Heart left ventricle (tissue), 13 donors: ENCODE data around the gene ARHGDIB.

Experiments
- POLR2A ChIP-seq, 2 donors: fragments of 450-650 bp; IDR thresholded peaks; one replicate each; pipeline ENCODE4 v1.6.1; 2017; ENCODE audit warnings: antibody characterized with exemption in 2 of 2, mild to moderate bottlenecking in 2 of 2, moderate library complexity in 2 of 2
- TF ChIP-seq, protein P1 (sequence below), 12 donors: fragments of 200-600 bp; sonication (generic) in 4 of 12; IDR thresholded peaks; one replicate each; pipeline versions ENCODE4 v1.5.0 to v1.8.0; 2018 to 2022; ENCODE audit warnings: antibody characterized with exemption in 12 of 12, mild to moderate bottlenecking in 5 of 12
- donor health status: ischemic (EF 13 %, LVEDD 7.1; RV severe dilation, severe dysfunction).
- donor health status: DM: no; HTN: yes; CAD: no.
- donor health status: DM: no; HTN: no; CAD: no.
- donor health status: ischemic (EF 25% LVEDD 6.9; RV normal size, moderate dysfunction).
- donor health status: ischemic (EF 25% LVEDD 5.7; RV mildly dilated, moderate dysfunction).
- donor health status: ischemic (EF 35%, LVEDD 5.7; RV mildly dilated, moderate dysfunction).
- donor health status: nonischemic (EF 11% LVEDD 7.7; RV severe dilation, severe dysfunction).
- donor health status: DM: yes; HTN: yes; CAD: no.
- donor health status: PGD.
- donor health status: ischemic (EF 29% LVEDD 5.4; RV normal size, mild dysfunction).
- donor health status: nonischemic (EF 23%, LVEDD 6.1; RV moderate dilation, normal function).

DNA sequence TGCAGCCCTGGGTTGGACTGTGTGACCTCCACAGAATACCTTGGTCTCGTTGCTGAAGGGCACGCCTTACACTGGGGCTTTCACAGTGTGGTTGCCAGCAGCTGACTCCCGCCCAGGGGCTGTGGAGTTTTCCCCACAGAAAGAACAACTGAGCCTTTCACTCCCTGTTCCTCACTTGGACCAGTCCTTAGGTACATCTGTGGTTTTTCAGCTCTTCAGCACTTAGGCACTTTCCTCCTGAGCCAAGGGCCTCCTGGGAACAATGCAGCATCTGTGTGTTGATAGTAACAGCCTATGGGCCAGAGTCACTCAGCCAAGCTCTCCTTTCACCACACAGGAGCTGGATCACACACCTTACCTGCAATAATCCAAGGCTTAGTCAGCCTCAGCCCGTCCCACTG is 48.0 kb downstream of the ARHGDIB start:
- no peak for TF ChIP-seq POLR2A (IDR thresholded peaks at IDR 0.05)
- TF ChIP-seq, protein P1, sequence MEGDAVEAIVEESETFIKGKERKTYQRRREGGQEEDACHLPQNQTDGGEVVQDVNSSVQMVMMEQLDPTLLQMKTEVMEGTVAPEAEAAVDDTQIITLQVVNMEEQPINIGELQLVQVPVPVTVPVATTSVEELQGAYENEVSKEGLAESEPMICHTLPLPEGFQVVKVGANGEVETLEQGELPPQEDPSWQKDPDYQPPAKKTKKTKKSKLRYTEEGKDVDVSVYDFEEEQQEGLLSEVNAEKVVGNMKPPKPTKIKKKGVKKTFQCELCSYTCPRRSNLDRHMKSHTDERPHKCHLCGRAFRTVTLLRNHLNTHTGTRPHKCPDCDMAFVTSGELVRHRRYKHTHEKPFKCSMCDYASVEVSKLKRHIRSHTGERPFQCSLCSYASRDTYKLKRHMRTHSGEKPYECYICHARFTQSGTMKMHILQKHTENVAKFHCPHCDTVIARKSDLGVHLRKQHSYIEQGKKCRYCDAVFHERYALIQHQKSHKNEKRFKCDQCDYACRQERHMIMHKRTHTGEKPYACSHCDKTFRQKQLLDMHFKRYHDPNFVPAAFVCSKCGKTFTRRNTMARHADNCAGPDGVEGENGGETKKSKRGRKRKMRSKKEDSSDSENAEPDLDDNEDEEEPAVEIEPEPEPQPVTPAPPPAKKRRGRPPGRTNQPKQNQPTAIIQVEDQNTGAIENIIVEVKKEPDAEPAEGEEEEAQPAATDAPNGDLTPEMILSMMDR (IDR thresholded peaks at IDR 0.05) = no peak
